Skeletal muscle tissue (tissue), 4 donors: ENCODE data around the gene NCBP3. TPM values are rescaled to one million over a fixed set of nuclear protein-coding genes. Genes with fewer than 3 reads are reported as not detected.

ENCODE experiments used
- H3K27ac ChIP-seq: one replicate; pipeline ENCODE4 v1.7.0; 2013; ENCODE audit warnings: mild to moderate bottlenecking, low read depth, low read length, inconsistent platforms
- H3K27me3 ChIP-seq, 3 donors: one replicate each; pipeline ENCODE4 v1.7.0; 2013; ENCODE audit warnings: low read length in 3 of 3; ENCODE audit not compliant: control insufficient read depth in 3 of 3, insufficient read depth in 3 of 3
- H3K36me3 ChIP-seq, 3 donors: one replicate each; pipeline ENCODE4 v1.7.0; 2013; ENCODE audit warnings: low read length in 3 of 3; ENCODE audit not compliant: control insufficient read depth in 3 of 3, insufficient read depth in 3 of 3
- H3K4me1 ChIP-seq, 3 donors: one replicate each; pipeline ENCODE4 v1.7.0; 2013; ENCODE audit warnings: low read length in 3 of 3, mild to moderate bottlenecking in 3 of 3; ENCODE audit not compliant: control insufficient read depth in 3 of 3, insufficient read depth in 3 of 3
- H3K4me3 ChIP-seq, 3 donors: one replicate each; pipeline ENCODE4 v1.7.0; 2013; ENCODE audit warnings: low read length in 3 of 3
- H3K9ac ChIP-seq, 3 donors: one replicate each; pipeline ENCODE4 v1.7.0; 2013; ENCODE audit warnings: low read length in 3 of 3, mild to moderate bottlenecking in 3 of 3, moderate library complexity in 2 of 3, low read depth in 1 of 3
- H3K9me3 ChIP-seq, 3 donors: one replicate each; pipeline ENCODE4 v1.7.0; 2013; ENCODE audit warnings: low read length in 3 of 3; ENCODE audit not compliant: control insufficient read depth in 3 of 3
- total RNA-seq: library from RNA; depleted of rRNA; stranded (reverse); fragments of >200 nt; gene quantifications from one replicate; pipeline ENCODE4 v1.2.3, GENCODE V29; 2014
- donor health status: Osteomylitis.

NCBP3 gene
- total RNA-seq, 1 donor from 2014 or later = 17.2 TPM

GRCh38 chr17:3890878-3891219, 44.8 kb upstream of the NCBP3 start:
- H3K9me3 ChIP-seq = no peaks in the 10 kb centered on the region
- H3K9ac ChIP-seq = no peak overlapping the region
- peaks cover 52 to 83% (median 79%) of the 10 kb centered on the region in 3 donors for H3K4me1 ChIP-seq
- no peaks in the 10 kb centered on the region for H3K36me3 ChIP-seq
- H3K4me3 ChIP-seq = no peak overlapping the region
- no peak overlapping the region for H3K27ac ChIP-seq
- no peaks in the 10 kb centered on the region for H3K27me3 ChIP-seq

DNA sequence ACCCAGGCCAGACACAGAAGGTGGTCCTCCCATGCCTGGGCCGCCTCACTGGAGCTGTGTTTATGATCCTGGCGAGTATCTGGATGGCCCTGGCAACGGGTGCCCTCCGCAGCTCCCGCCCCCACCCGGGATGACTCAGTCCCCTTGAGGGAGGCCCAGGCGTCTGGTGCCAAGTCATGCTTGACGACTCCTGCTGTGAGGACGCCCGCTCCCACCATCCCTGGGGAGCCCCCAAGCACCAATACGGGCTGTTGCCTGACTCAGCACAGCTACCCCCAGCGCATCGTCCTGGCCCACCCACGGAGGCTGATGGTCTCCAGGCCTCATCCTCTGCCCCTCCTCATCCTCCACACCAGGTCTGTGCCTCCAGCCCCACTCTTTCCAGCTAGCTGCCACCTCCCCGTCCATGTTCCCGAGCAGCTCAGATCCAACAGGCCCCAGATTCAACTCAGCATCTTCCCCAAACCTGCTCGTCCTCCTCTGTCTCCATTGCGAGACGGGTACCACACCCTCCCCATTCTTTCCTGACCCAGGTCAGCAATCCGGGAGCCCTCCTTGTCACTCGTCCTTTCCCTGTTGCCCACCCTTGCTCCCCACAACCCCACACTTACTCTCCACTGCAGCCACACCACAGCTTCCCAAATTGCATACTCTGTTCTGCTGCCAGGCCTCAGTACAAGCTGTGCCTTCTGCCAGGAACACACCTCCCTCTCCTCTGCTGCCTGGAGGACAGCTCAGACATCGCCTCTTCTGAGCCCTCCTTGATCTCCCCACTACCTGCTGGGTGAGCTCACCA, 44.2 kb upstream of the NCBP3 start:
- Histone ChIP-seq H3K4me1 (peaks cover 51 to 85% (median 83%) of the 10 kb centered on the region in 3 donors), H3K4me3 (no peak overlapping the region), H3K27me3 (no peaks in the 10 kb centered on the region), H3K9me3 (no peaks in the 10 kb centered on the region), H3K36me3 (no peaks in the 10 kb centered on the region), H3K27ac (peak overlapping the region; percentile 36), H3K9ac (no peak overlapping the region)

GRCh38 chr17:3889325-3890012, 43.4 kb upstream of the NCBP3 start:
- Histone ChIP-seq H3K9ac (peak overlapping the region in 1 of 3 donors; percentile 57), H3K9me3 (no peaks in the 10 kb centered on the region), H3K4me3 (no peak overlapping the region), H3K36me3 (peaks cover 0 to 6% (median 2%) of the 10 kb centered on the region in 3 donors), H3K27me3 (no peaks in the 10 kb centered on the region), H3K4me1 (peaks cover 42 to 77% (median 75%) of the 10 kb centered on the region in 3 donors), H3K27ac (peak overlapping the region; percentile 83)

DNA sequence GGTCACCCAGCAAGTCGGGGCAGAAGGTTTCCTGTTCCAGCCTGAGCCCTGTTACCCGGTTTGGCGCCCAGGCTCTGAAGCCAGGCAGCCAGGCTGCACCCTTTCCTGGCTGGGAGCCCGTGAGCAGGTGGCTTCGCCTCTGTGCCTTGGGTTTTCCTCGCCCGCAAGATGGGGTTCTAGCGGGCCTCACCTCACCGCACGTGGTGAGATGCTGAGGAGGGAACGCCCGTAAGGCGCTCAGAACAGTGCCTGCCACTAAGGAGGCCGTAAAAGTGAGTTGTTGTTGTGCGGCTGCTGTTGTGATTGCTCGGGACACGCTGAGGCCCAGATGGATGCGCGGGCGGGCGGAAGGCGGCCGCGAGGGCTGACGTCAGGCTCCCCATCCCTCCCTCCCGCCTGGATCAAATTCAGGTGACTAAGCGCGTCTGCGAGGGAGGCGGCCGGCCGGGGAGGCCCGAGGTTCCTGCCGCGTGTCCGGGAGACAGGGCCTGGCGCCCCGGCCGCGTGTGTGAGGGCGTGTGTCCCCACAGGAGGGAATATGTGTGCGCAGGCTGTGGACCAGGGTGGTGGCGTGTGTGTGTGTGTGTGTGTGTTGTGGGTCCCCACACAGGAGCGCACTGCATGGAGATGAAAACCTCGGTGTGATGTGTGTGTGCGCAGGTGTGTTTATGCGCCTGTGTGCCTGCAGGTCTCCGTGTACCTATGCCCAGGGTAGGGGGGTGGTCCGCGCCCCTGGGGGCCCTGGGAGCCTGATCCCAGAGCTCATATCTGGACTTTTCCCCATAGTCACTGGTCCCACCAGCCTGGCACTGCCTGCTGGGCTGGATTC, 42.5 kb upstream of the NCBP3 start:
- Histone ChIP-seq H3K27ac (peak overlapping the region; percentile 83), H3K36me3 (peaks cover 0 to 13% (median 9%) of the 10 kb centered on the region in 3 donors), H3K27me3 (no peaks in the 10 kb centered on the region), H3K4me1 (peaks cover 33 to 68% (median 66%) of the 10 kb centered on the region in 3 donors), H3K4me3 (peak overlapping the region in 1 of 3 donors; percentile 35), H3K9ac (peak overlapping the region in 2 of 3 donors; percentile 56 to 66), H3K9me3 (no peaks in the 10 kb centered on the region)

DNA sequence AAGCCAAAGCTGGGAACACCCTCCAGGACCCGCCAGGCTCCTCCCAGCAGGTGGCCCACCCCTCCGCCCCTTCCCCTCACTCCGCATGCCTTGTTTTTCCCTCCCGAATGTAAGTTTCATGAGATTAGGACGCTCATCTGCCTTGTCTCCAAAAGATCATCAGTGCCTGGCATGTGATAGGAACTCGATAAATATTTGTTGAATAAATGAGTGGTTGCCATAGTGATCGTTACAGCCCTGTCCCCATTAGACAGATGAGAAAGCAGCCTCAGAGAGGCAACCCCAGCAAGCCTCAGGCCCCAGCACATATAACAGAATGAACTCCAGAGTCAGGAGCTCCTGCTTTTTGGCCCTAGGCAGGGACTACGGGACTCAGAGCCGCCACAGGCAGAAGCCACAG, 41.8 kb upstream of the NCBP3 start:
- H3K4me3 ChIP-seq = no peak overlapping the region
- peaks cover 30 to 64% (median 61%) of the 10 kb centered on the region in 3 donors for H3K4me1 ChIP-seq
- H3K27ac ChIP-seq = peak overlapping the region; percentile 83
- H3K9ac ChIP-seq = peak overlapping the region; percentile 20 to 66 (median 56)
- peaks cover 0 to 13% (median 9%) of the 10 kb centered on the region in 3 donors for H3K36me3 ChIP-seq
- H3K9me3 ChIP-seq = no peaks in the 10 kb centered on the region
- no peaks in the 10 kb centered on the region for H3K27me3 ChIP-seq

- Histone ChIP-seq H3K27ac (peak overlapping the region; percentile 83), H3K36me3 (peaks cover 0 to 13% (median 9%) of the 10 kb centered on the region in 3 donors), H3K4me1 (peaks cover 30 to 64% (median 58%) of the 10 kb centered on the region in 3 donors), H3K4me3 (no peak overlapping the region), H3K9me3 (no peaks in the 10 kb centered on the region), H3K27me3 (no peaks in the 10 kb centered on the region), H3K9ac (no peak overlapping the region)
These were observed 41.3 kb upstream of the NCBP3 start for GRCh38 chr17:3887394-3887793.

- no peaks in the 10 kb centered on the region for H3K9me3 ChIP-seq
- H3K36me3 ChIP-seq = peaks cover 0 to 13% (median 9%) of the 10 kb centered on the region in 3 donors
- no peaks in the 10 kb centered on the region for H3K27me3 ChIP-seq
- peaks cover 26 to 60% (median 54%) of the 10 kb centered on the region in 3 donors for H3K4me1 ChIP-seq
- H3K27ac ChIP-seq = peak overlapping the region; percentile 83
- no peak overlapping the region for H3K4me3 ChIP-seq
- no peak overlapping the region for H3K9ac ChIP-seq
These were observed 40.7 kb upstream of the NCBP3 start for GRCh38 chr17:3886776-3887175.

DNA sequence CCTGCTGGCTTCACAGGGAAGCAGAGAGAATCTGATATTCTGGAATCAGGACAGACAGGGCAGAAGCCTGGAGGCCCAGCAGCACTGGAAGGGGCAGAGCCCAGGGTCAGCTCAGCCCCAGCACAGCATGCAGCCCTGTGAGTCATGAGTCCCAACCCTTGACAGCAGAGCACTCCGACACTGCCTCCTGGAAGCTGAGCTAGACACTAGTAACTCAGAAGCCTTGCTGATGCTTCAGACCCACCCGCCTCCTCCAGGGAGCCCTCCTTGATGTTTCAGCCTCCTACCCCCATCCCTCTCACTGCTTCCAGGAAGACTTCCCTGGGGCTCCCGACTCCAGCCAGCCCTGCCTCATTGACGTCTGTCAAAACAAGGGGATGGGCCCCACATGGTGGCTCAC, 39.9 kb upstream of the NCBP3 start:
- no peaks in the 10 kb centered on the region for H3K27me3 ChIP-seq
- no peaks in the 10 kb centered on the region for H3K9me3 ChIP-seq
- no peak overlapping the region for H3K4me3 ChIP-seq
- H3K4me1 ChIP-seq = peaks cover 24 to 53% (median 48%) of the 10 kb centered on the region in 3 donors
- H3K36me3 ChIP-seq = peaks cover 0 to 13% (median 9%) of the 10 kb centered on the region in 3 donors
- H3K27ac ChIP-seq = no peak overlapping the region
- no peak overlapping the region for H3K9ac ChIP-seq

DNA sequence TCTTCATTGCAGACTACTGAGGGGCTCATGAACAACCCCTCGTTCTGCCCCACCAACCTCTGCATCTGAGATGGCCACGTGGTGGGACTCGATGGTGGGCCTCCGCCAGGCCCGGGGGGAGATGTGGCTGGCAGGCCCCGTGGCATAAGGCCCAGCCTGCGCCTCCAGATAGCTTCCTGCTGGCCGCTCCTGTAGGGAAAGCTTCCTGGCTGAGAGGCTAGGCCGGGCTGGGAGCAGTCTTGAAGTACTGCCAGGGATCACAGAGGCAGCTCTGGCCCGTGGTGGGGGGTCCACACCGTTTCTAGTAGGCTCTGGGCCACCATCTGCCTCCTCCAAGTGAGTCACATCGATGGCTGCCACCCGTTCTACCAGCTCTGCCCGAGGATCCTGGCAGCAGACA, 39.2 kb upstream of the NCBP3 start:
- Histone ChIP-seq H3K9me3 (no peaks in the 10 kb centered on the region), H3K27ac (no peak overlapping the region), H3K4me1 (peaks cover 21 to 48% (median 43%) of the 10 kb centered on the region in 3 donors), H3K4me3 (no peak overlapping the region), H3K9ac (no peak overlapping the region), H3K36me3 (peaks cover 0 to 13% (median 9%) of the 10 kb centered on the region in 3 donors), H3K27me3 (no peaks in the 10 kb centered on the region)
